Germinal center (tissue), 1 donor: ENCODE measurements around the gene CASP3.
"Not testable (repeated sequence)": the region's sequence is repeated elsewhere in the genome, so short reads cannot be mapped to it uniquely, and the experiment has no call there.

ENCODE experiments used
- DNase-seq: peaks from one replicate; pipeline ENCODE4 v3.0.0; 2012; ENCODE audit warnings: mixed read lengths, low spot score

CASP3 gene

DNA sequence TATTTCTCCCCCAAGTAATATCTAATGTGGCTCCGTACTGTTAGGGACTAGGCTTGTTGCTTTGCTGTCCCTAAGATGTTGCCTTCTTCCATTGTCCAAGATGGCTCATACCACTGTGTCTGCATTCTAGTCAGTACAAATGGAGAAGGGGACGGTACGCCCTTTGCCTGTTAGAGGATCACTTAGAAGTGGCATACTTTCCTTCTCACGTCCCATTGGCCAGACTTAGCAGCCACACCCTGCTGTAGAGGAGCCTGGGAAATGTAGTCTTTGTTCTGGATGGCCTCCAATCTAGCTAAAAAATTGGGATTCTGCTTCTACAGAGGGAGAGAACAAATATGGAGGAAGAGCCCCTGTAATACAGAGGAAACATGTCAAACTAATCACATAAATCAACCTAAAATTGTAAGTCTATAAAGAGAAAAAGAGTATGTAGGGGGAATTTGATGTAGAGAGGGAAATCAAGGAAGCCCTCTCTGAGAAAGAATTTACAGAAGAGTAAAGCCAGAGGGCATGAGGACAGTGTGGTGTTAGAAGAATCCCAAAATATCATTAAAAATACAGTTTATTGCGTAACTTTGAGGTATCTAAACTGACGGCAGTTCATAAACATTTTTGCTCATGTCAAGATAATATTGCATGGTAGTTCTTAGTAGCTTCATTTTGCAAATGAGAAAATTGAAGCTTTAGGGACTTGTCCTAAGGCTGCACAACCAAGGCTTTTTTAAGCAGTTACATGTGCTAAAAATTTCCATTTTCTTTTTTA is 15.4 kb upstream of the CASP3 start:
- DNase-seq, result no peak

DNA sequence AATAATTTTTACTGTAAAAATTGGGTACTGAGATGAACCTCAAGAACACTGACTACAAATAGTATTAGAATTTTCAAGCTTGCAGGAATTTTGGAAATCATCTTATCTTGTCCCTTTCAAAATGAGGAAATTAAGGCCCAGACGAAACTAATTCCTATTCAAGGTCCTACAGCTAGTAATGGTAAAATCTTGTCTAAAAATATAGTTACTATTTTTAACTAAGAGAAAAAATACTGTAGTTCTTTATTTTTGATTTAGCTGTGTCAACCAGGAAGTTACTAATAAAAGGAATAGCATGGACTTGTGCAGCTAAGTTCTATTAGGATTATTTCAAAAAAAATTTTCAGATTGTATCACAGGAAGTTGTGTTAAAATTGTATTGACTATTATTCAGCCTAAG is 13.0 kb upstream of the CASP3 start:
- DNase-seq, result no peak

DNA sequence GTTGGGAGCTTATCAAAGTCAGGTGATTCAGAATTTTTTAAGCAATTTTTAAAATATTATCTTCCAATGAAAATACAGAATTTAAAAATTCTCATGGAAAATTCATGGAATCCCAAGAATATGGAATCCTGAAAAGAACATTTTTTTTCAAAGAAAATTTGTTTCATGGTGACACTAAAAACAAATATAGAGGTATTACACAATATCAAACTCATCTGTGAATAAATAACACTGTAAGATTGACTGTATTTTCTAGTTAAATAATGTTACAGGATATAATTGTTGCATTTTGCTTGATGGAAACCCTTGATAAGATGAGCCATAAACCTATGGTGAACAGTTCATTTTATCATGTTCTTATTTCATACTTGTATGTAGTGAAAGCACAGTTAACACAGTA is 11.7 kb upstream of the CASP3 start:
- no peak for DNase-seq

DNA sequence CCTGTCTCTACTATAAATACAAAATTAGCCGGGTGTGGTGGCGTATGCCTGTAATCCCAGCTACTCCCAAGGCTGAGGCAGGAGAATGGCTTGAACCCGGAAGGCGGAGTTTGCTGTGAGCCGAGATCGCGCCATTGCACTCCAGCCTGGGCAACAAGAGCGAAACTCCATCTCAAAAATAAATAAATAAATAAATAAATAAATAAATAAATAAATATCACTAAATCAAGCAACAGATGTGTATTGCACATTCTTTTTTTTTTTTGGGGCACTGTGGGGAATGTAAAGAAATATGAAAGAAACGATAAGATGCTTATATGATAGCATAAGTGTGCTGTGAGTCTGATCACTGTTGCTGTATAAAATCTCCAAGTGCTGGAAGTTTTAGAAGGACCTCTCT is 8.6 kb upstream of the CASP3 start:
- DNase-seq, result not testable (repeated sequence)

DNA sequence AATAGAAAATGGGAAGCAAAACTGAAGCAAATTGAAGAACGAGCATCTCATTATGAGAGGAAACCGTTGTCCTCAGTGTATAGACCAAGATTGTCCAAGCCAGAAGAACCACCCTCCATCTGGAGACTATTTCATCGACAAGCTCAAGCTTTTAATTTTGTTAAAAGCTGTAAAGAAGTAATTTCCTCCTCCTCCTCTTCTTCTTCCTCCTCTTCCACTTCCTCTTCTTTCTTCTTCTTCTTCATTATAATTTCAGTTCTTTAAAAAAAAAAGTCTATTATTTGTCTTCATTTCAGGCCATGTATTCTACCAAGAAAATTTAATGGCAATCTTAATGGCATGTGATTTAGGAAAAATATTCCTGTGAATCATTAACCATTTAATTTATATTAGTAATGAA is 7.9 kb upstream of the CASP3 start:
- DNase-seq, result no peak

DNA sequence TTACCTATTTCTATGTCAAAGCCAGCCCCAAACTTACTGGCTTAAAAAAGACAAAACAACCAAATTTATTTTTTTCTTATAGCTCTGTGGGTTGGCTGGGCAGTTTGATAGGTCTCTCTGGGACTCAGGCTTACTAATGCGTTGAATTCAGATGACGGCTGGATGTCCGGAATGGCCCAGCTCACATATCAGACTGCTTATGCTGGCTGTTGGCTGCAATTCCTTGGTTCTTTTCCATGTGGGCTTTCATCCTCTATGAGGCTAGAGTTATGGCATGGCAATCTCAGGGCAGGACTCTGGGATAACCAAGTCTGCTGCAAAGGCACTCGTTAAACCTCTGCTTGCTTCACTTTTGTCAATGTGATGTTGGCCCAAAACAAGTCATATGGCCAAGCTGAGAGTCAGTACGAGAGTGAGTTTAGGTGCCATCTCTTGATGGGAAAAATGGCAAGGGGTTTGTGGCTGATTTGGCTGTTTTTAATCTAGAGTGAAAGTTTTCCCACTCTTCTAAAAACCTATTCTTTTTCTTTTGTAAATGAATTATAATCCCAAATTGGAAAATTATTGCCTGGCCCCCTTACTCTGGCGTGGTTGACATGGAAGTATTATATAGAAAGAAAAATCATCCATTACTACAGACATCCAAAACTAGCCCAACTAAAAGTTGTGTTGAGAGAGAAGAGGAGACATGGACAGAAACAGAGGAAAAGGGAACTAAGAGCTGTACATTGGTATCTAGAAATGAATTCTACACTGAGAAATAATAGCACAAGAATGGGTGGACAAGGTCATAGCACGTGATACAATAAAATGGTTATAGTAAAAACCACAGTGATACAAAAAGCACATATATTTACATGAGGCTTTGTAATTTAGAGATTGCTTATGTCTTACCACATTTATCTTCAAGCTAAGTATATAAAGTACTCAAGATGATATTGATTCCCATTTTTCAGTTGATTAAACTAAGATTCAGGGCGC is 6.9 kb upstream of the CASP3 start:
- DNase-seq, result no peak

DNA sequence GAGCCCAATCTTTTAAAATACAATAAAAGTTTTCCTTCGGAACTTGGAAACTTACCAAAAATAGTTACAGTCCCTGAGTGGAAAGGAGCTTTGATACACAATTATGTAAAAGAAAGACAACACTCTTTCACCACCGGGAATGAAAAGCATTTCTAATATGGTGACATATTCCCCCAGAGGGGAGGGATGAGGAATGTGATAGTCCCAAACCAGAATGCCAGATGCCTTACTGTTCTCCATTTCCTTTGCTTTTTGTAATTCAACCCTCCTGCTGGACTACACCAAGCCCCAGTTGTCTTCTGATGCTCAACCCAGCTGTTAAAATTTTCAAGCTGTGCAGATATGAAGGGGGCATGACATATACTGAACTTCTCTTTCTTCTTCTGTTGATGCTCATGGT is 4.4 kb upstream of the CASP3 start:
- no peak for DNase-seq

DNA sequence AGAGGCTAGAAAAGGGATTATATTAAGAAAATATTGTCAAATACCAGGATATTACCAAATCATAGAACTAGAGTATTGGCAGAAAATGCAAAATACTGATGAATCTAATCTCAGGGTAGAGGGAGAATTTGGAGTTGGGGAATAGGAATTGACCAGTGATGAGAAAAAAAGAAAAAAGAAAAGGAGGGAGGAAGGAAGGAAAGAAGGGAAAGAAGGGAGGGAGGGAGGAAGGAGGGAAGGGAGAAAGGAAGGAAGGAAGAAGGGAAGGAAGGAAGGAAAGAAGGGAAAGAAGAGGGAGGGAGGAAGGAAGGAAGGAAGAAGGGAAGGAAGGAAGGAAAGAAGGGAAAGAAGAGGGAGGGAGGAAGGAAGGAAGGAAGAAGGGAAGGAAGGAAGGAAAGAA is 3.4 kb upstream of the CASP3 start:
- not testable (repeated sequence) for DNase-seq

DNA sequence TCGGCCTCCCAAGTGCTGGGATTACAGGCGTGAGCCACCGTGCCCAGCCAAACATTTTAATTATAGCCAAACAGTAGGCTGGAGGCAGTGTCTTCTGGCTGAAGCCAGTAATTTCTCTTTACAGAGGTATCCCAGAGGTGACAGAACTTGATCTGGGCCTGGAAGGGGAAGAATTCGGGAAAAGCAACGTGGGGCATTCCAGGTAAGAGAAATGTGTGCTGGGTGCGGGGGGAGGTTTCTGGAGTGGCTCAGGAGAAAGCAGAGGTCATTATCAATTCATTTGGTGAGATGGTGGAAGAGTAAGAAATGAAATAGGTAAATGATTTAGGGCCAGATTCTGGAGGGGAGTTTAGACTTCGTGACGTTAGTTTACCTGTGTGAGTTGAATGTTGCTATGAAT is 2.7 kb upstream of the CASP3 start:
- no peak for DNase-seq

DNA sequence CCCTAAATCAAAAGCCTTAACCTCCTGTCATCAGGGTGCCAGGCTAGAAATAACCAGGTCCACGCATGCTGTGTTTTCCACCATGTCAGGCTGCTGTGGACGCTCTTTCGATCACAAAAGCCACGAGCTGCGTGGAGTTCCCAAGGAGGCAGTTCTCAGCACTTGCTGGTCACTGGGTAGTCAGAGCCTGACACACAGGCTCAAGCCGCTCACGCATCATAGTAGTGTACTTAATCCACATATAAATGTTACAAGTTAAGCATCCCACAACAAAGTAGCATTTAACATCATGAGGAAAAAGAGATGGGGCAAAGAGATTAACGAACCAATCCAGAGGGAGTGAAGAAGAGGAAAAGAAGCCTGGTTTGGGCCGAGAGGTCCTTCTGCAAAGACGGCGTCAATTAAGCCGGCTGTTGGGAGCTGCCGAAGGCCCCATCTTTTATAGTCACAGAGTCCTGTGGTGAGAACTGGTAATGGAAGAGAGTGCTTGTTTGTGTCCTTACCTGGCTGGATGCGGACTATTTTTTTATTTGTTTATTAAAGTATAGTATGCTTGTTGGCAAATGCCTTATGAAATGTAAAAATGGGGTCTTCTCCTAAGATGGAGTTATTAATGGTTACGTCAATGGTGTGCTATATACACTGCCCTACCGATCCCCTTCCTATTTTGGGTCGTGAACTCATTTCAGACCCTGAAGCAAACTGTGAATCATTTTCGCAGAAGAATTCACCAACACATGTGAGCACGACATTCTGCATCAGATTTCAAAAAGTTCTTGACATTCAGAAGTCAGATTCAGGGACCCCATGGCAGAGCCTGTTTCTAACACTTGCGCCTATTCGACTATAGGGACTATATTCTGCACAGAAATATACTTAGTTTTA is 966 bp upstream of the CASP3 start:
- no peak for DNase-seq

DNA sequence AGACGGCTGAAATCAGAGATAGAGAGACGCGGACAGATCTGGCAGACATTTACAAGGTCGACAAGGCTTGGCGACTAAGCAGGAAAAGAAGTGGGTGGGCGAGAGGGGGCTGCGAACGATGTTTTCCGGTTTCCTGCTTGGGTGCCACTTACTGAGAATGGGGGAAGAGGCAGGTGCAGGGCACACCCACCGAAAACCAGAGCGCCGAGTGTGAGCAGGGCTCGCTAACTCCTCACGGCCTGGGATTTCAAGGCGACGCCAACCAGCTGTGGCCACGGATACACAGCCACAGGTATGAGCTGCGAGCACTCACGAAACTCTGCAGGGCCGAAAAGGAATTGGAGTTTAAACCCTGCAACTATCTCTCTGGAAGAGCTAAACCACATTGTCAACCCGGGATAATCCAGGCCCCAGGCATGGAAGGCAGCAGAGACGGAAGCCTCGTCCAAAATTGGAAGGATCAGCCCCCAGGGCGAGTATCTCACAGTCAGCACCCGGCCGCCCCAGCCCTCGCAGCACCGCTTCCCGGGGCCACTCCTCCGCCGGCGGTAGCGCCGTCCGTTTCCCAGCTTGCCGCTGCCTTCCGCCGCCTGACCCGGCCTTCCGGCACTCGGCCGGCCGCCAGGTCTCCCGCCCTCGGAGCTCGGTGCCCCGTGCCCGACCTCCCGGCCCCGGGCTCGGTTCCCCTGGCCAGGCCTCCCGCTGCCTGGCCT is 778 bp downstream of the CASP3 start:
- peak; percentile 18 for DNase-seq

DNA sequence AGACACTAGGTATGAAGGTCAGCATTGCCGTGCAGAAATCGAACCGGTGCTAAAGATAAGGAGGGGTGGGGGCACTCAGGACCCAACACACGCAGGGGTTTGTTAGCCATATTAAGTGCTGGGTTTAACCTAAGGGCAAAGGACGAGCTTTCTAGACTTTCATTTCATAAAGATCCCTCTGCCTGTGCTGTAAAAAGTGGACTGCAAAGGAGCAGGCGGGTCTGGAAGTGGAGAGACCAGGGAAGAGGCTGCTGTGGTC is 1.3 kb downstream of the CASP3 start:
- no peak for DNase-seq

DNA sequence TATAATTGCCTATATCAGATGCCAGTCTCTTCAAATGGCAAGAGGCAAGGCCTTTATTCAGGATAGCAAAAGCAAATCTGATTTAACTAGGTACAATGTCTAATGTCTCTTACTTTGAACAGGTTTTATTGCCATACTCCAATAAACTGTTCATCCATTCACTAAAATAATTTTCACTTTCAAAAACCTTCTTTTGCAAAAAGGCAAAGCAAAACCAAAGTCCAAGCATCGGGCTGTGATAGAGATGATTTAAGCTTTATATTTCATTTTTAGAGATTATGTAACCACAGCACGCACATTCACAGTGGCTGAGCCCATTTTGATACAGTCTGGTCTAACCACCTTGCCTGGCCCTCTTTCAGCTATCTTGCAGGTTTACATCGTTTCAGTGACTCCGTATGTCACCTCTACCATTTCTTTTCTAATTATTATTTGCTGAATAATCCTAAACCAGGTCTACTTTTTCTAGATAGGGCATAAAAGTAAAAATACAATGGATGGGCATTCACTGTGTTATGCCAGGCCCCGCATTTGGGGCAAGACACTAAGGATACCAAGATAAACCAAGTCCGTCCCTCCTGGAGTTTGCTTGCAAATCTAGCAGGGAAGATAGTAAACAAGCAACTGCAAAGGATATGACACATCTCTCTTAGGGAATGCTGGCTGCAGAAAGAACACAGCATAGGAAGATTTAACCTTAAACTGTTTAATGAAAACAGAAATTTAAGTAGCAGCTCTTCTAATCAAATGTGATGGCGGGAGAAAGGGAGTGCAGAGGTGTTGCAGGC is 1.8 kb downstream of the CASP3 start:
- no peak for DNase-seq

DNA sequence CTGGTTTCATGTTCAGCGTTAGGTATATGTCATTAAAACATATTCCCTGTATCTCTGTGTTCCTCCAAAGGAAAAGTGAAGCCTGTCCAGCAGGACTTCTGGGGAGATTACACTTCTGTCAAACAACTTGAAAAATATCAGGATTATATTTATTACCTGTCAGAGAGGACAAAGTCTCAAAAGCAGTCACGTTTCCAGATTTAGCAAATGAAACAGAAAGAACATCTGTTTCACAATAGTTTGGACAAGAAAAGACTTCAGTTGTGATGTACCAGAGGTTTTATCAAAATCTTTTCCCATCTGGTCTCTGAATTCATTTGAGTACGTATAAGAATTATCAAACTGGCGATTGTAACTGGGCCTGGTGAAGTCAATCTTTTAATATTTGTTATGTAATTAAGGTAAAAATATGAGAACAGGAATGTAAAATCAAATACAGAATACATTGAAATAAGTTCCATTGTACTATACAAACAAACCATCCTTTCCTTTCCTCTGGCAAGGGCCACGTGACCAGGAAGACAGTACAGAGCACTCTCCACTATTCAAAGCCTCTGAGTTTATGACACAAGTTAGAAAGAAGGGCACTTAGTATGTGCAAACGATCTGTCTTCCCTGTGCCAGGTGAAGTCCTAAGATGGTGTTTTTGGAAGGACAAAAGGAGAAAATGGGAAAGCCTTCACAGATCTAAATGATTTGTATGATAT is 3.2 kb downstream of the CASP3 start:
- DNase-seq, result no peak

DNA sequence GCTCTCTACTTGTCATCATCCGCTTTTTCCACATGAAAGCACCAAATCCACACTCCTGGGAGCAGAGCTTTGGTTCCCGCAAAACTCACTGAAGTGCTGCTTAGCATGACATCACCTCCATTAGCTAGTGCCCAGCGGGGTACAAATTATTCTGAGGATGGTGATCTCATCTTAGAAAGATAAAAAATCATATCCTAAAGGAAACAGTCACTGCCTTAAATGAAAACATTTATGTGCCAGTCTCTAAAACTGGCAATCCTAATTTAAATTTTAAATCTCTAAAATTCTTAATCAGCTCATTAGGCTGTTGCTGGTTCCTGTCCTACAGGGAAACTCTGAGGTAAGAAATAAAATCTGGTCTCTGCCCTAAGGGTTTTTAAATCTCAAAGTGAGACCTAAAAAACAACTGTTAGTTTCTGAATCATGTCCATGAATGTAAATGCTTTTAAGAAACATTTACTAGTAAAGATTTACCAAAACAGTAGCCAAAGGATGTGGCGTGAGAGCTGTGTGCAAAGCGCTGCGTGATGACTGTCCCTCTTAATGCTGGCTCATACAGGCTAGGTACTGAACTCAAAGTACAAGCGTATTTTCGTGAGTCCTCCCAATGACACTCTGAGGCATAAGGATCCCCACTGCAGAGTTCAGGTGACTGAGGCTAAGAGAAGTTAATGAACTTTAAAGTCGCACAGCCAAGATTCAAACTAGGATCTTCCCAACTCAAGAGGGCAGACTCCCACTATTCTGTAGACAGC is 4.5 kb downstream of the CASP3 start:
- no peak for DNase-seq

DNA sequence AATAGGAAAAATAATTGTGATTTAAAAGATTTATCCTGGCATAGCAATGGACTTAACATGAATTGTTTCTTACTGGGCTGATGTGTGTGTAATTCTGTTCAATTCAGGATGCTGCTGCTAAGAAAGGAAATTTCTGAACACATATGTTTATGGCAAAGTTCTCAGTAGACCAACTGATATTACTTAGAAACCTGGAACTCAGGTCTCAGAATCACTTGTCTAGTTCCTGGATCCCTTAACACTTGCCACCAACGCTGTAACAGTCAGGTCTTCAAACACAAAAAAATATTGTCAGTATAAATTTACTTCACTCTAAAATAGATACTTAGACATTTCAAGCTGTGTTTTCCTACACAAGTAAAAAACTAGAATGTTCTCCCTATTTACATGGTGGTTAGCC is 5.5 kb downstream of the CASP3 start:
- no peak for DNase-seq

DNA sequence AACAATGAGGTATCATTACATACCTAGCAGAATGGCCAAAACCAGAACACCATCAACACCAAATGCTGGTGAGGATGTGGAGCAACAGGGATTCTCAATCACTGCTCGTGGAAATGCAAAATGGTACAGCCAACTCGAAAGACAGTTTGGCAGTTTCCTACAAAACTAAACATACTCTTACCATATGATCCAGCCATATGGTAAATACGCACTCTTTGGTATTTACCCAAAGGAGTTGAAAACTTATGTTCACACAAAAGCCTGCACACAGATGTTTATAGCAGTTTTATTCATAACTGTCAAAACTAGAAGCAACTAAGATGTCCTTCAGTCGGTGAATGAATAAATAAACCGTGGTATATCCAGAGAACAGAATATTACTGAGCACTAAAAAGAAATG is 7.8 kb downstream of the CASP3 start:
- no peak for DNase-seq

DNA sequence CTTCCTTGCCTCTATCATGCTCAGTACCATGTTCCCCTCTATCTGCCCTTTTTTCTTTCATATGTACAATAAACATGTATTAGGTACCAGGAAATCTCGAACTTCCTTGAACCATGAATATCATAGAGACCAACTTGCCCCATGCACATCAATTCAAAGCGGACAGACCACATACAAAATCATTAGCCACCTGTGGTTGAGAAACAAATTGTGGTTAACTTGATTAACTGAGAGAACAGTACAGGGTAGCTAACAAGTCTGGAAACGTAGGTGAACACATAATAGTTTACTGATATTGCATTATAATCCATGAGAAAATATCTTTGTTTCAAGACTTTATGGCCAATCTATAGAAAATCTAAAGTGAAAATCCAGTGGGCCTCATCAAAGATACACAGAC is 8.2 kb downstream of the CASP3 start:
- no peak for DNase-seq

DNA sequence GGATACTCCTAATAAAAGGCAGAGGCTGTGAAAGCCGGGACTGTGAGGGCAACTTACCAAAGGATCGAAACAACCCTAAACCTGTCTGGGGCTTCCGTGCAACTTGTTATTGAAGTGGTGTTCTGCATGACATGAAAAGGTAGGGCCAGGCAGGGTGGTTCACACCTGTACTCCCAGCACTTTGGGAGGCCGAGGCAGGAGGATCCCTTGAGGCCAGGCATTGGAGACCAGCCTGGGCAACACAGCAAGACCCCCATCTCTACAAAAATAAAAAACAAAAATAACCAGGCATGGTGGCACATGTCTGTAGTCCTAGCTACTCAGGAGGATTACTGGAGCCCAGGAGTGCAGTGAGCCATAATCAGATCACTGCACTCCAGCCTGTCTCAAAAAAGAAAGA is 12.3 kb downstream of the CASP3 start:
- no peak for DNase-seq

DNA sequence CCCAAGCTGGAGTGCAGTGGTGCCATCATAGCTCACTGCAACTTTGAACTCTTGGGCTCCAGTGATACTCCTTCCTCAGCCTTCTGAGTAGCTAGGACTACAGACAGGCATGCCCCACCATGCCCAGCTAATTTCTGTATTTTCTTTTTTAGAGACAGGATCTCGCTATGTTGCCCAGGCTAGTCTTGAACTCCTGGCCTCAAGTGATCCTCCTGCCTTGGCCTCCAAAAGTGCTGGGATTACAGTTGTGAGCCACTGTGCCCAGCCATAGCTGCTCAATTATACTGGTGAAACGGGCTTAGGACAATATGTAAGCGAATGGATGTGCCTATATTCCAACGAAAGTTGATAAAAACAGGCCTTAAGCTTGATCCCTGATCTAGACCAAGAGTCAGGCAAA is 13.1 kb downstream of the CASP3 start:
- no peak for DNase-seq
